HepG2 (cell line): ENCODE results near the gene MAML1. TPM values are rescaled to one million over a fixed set of nuclear protein-coding genes. Genes with fewer than 3 reads are reported as not detected.

Experiments used
- ARID5B ChIP-seq: IDR thresholded peaks from 2 replicates; pipeline ENCODE4 v1.4.0; 2020; ENCODE audit warnings: mild to moderate bottlenecking, missing genetic modification reagents
- CBX5 ChIP-seq: sonication (generic); formaldehyde crosslinking; IDR thresholded peaks from 2 replicates; pipeline ENCODE4 v1.4.0; 2020; ENCODE audit warnings: missing genetic modification reagents, borderline replicate concordance
- CCDC6 ChIP-seq: sonication (generic); formaldehyde crosslinking; IDR thresholded peaks from 2 replicates; pipeline ENCODE4 v1.8.1; 2022; ENCODE audit warnings: mild to moderate bottlenecking, missing genetic modification reagents, moderate library complexity
- HIVEP1 ChIP-seq: sonication (generic); formaldehyde crosslinking; IDR thresholded peaks from 2 replicates; pipeline ENCODE4 v1.4.0; 2020; ENCODE audit warnings: mild to moderate bottlenecking, missing genetic modification reagents
- HNF4G ChIP-seq, 2 experiments: sonication (generic) in 1 of 2; formaldehyde crosslinking in 1 of 2; IDR thresholded peaks; 2 replicates each; pipeline versions ENCODE4 v1.4.0 to v1.6.1; 2011 to 2020; ENCODE audit warnings: borderline replicate concordance in 2 of 2, low read depth in 2 of 2, mild to moderate bottlenecking in 2 of 2, low read length in 1 of 2, missing genetic modification reagents in 1 of 2, moderate library complexity in 1 of 2
- KAT8 ChIP-seq: IDR thresholded peaks from 2 replicates; pipeline ENCODE4 v1.6.1; 2016; ENCODE audit warnings: missing genetic modification reagents, missing compliant biosample characterization
- LCORL ChIP-seq, 2 experiments: fragments of 450-650 bp in 1 of 2; sonication (generic) in 1 of 2; formaldehyde crosslinking in 1 of 2; IDR thresholded peaks; 2 replicates each; pipeline versions ENCODE4 v1.5.0 to v1.6.1; 2017 to 2020; ENCODE audit warnings: antibody characterized with exemption in 1 of 2, missing genetic modification reagents in 1 of 2
- SOX13 ChIP-seq, 3 experiments: fragments of 450-650 bp in 1 of 3; sonication (generic) in 1 of 3; formaldehyde crosslinking in 1 of 3; IDR thresholded peaks in 2 of 3; conservative IDR thresholded peaks in 1 of 3; 2 replicates each; pipeline versions ENCODE4 v1.5.0 to v1.6.1; 2016 to 2020; ENCODE audit warnings: antibody characterized with exemption in 1 of 3, mild to moderate bottlenecking in 1 of 3, missing compliant biosample characterization in 1 of 3, missing genetic modification reagents in 1 of 3, moderate library complexity in 1 of 3
- UBTF ChIP-seq: sonication (generic); formaldehyde crosslinking; IDR thresholded peaks from 2 replicates; pipeline ENCODE4 v1.4.0; 2020; ENCODE audit warnings: mild to moderate bottlenecking, missing genetic modification reagents
- ZKSCAN8 ChIP-seq: IDR thresholded peaks from 2 replicates; pipeline ENCODE4 v1.6.1; 2016; ENCODE audit warnings: borderline replicate concordance, missing genetic modification reagents, missing compliant biosample characterization
- ZNF232 ChIP-seq: sonication (generic); formaldehyde crosslinking; IDR thresholded peaks from 2 replicates; pipeline ENCODE4 v1.4.0; 2020; ENCODE audit warnings: missing genetic modification reagents, borderline replicate concordance
- ZNF263 ChIP-seq: sonication (generic); formaldehyde crosslinking; IDR thresholded peaks from 2 replicates; pipeline ENCODE4 v1.4.0; 2020; ENCODE audit warnings: missing genetic modification reagents
- ZNF720 ChIP-seq: sonication (generic); formaldehyde crosslinking; IDR thresholded peaks from 2 replicates; pipeline ENCODE4 v1.4.0; 2020; ENCODE audit warnings: missing genetic modification reagents
- polyA plus RNA-seq, 8 experiments: library from polyadenylated mRNA; depleted of rRNA in 3 of 8; stranded (reverse) in 7 of 8; unstranded in 1 of 8; fragments of >200 nt; fragmentation: Illumina TruSeq in 4 of 8; extraction: Trizol in 4 of 8; gene quantifications; 2 replicates each; pipeline versions ENCODE4 v1.2.1 to v1.2.3, GENCODE V29; 2011 to 2016; ENCODE audit warnings: low read depth in 4 of 8, missing spikeins in 1 of 8, mixed read lengths in 1 of 8; ENCODE audit not compliant: insufficient read depth in 1 of 8
- total RNA-seq, 5 experiments: library from RNA; depleted of rRNA; stranded (reverse); fragments of >200 nt; fragmentation: Illumina TruSeq; extraction: Trizol; gene quantifications; 2 replicates each; pipeline ENCODE4 v1.2.3, GENCODE V29; 2016; ENCODE audit warnings: low read depth in 1 of 5

MAML1 gene
- total and polyA plus RNA-seq, 2 of the 13 experiments (the other 11 are each of a cell fraction or from before 2014, with no cell fraction given) = 10.0 to 10.8 TPM

- TF ChIP-seq ZNF232 (CRISPR knock-in tag) = 0 out of 2 replicates have a peak, but pooled peaks have one; percentile 16
- TF ChIP-seq UBTF (CRISPR knock-in tag) = peak; percentile 47; the same call in 1 of the 2 replicates
- TF ChIP-seq HIVEP1 (CRISPR knock-in tag) = peak; percentile 43; the same call in 1 of the 2 replicates
- peak; percentile 24; the same call in 1 of the 2 replicates for TF ChIP-seq CBX5 (CRISPR knock-in tag)
- TF ChIP-seq CCDC6 (CRISPR knock-in tag) = peak; percentile 19; the same call in 1 of the 2 replicates
- peak; percentile 36; the same call in 1 of the 2 replicates for TF ChIP-seq ARID5B (CRISPR knock-in tag)
- TF ChIP-seq ZKSCAN8 (CRISPR knock-in tag) = 0 out of 2 replicates have a peak, but pooled peaks have one; percentile 25
- TF ChIP-seq ZNF720 = no peak
- TF ChIP-seq SOX13 (IDR thresholded peaks at IDR 0.05) = no peak
- peak in 1 of 2 experiments; percentile 33; a peak in 1 of 4 replicates for TF ChIP-seq SOX13 (CRISPR knock-in tag; conservative IDR thresholded peaks at IDR 0.05 in 1 of 2, IDR thresholded peaks at IDR 0.05 in 1 of 2)
- TF ChIP-seq ZNF263 (CRISPR knock-in tag) = peak; percentile 5; the same call in 1 of the 2 replicates
- TF ChIP-seq HNF4G (IDR thresholded peaks at IDR 0.05; ENCODE audit: borderline replicate concordance, low read depth, low read length) = peak; percentile 79; the same call in 1 of the 2 replicates
- peak; percentile 82; the same call in 1 of the 2 replicates for TF ChIP-seq HNF4G (CRISPR knock-in tag; IDR thresholded peaks at IDR 0.05; ENCODE audit: borderline replicate concordance, low read depth)
- TF ChIP-seq LCORL (IDR thresholded peaks at IDR 0.05) = no peak
- TF ChIP-seq LCORL (CRISPR knock-in tag; IDR thresholded peaks at IDR 0.05) = peak; percentile 93
- 0 out of 2 replicates have a peak, but pooled peaks have one; percentile 34 for TF ChIP-seq KAT8 (CRISPR knock-in tag)
Measured at GRCh38 chr5:179825655-179826182, 93.1 kb downstream of the MAML1 start (continued).
